Heart left ventricle (tissue), 16 donors: ENCODE measurements around the gene ITPR3. TPM values are rescaled to one million over a fixed set of nuclear protein-coding genes. Genes with fewer than 3 reads are reported as not detected.

ENCODE experiments used
- ATAC-seq, 4 donors: fragments of 200-7000 bp; cut with Tn5 transposase; one replicate each; pipeline ENCODE4 v1.9.1; 2020 to 2022; ENCODE audit warnings: moderate library complexity in 4 of 4, mild to moderate bottlenecking in 3 of 4, moderate number of reproducible peaks in 1 of 4
- DNase-seq, 5 donors: peaks; one replicate each; pipeline ENCODE4 v3.0.0-alpha.2; 2020
- H3K27ac ChIP-seq, 12 donors: fragments of 200-600 bp; sonication (generic) in 4 of 12; one replicate each; pipeline versions ENCODE4 v1.5.0 to v1.8.0; 2016 to 2022; ENCODE audit warnings: mild to moderate bottlenecking in 2 of 12
- H3K27me3 ChIP-seq, 9 donors: fragments of 200-600 bp; sonication (generic) in 2 of 9; one replicate each; pipeline versions ENCODE4 v1.5.1 to v1.8.0; 2016 to 2022; ENCODE audit warnings: mild to moderate bottlenecking in 3 of 9
- H3K36me3 ChIP-seq, 9 donors: fragments of 200-600 bp; sonication (generic) in 2 of 9; one replicate each; pipeline versions ENCODE4 v1.5.0 to v1.8.0; 2018 to 2022; ENCODE audit warnings: mild to moderate bottlenecking in 2 of 9
- H3K4me1 ChIP-seq, 12 donors: fragments of 200-600 bp; sonication (generic) in 4 of 12; one replicate each; pipeline versions ENCODE4 v1.5.0 to v1.8.0; 2016 to 2022; ENCODE audit warnings: mild to moderate bottlenecking in 3 of 12
- H3K4me3 ChIP-seq, 12 donors: fragments of 200-600 bp; sonication (generic) in 4 of 12; one replicate each; pipeline versions ENCODE4 v1.5.0 to v1.8.0; 2017 to 2022; ENCODE audit warnings: mild to moderate bottlenecking in 9 of 12, moderate library complexity in 4 of 12
- H3K9me3 ChIP-seq, 12 donors: fragments of 200-600 bp; sonication (generic) in 4 of 12; one replicate each; pipeline versions ENCODE4 v1.5.0 to v1.8.0; 2016 to 2022; ENCODE audit warnings: mild to moderate bottlenecking in 1 of 12
- CTCF ChIP-seq, 12 donors: fragments of 200-600 bp; sonication (generic) in 4 of 12; IDR thresholded peaks; one replicate each; pipeline versions ENCODE4 v1.5.0 to v1.8.0; 2018 to 2022; ENCODE audit warnings: antibody characterized with exemption in 12 of 12, mild to moderate bottlenecking in 5 of 12
- POLR2A ChIP-seq, 2 donors: fragments of 450-650 bp; IDR thresholded peaks; one replicate each; pipeline ENCODE4 v1.6.1; 2017; ENCODE audit warnings: antibody characterized with exemption in 2 of 2, mild to moderate bottlenecking in 2 of 2, moderate library complexity in 2 of 2
- WGBS, 4 donors: extraction: QIAGEN DNeasy Blood & Tissue Kit in 2 of 4; methylation state at CpG; one replicate each; pipeline versions ENCODE4 v1.1.5 to v1.1.7; 2013 to 2018; 5-methylcytosine and 5-hydroxymethylcytosine counted together
- intact Hi-C, 10 donors: fragments of 100-400 bp; cut with DNase I; formaldehyde crosslinking; loops; one replicate each; pipeline versions ENCODE4 v1.11.1 to v1.14.2; 2022
- polyA plus RNA-seq, 2 donors: library from polyadenylated mRNA; stranded (reverse); fragments of 200-250 nt; gene quantifications; one replicate each; pipeline ENCODE4 v1.2.3, GENCODE V29; 2013
- total RNA-seq, 9 donors: library from RNA; depleted of rRNA in 2 of 9; stranded (reverse); fragments of >200 nt in 2 of 9; fragmentation: NEBNext Ultra II Directional in 3 of 9; extraction: Animal tissue kit (Norgen Biotek cat#: 25700) in 3 of 9; gene quantifications; one replicate each; pipeline versions ENCODE4 v1.1.0 to v1.2.4, GENCODE V29; 2016 to 2023
- donor health status: ischemic (EF 13 %, LVEDD 7.1; RV severe dilation, severe dysfunction).
- donor health status: healthy with polysubstance abuse.
- donor health status: DM: no; HTN: yes; CAD: no.
- donor health status: DM: no; HTN: no; CAD: no.
- donor health status: ischemic (EF 25% LVEDD 6.9; RV normal size, moderate dysfunction).
- donor health status: ischemic (EF 25% LVEDD 5.7; RV mildly dilated, moderate dysfunction).
- donor health status: healthy.
- donor health status: DM: yes; HTN: yes; CAD: no.
- donor health status: ischemic (EF 35%, LVEDD 5.7; RV mildly dilated, moderate dysfunction).
- donor health status: nonischemic (EF 11% LVEDD 7.7; RV severe dilation, severe dysfunction).
- donor health status: DM: yes; HTN: yes; CAD: no.
- donor health status: PGD.
- donor health status: ischemic (EF 29% LVEDD 5.4; RV normal size, mild dysfunction).
- donor health status: nonischemic (EF 23%, LVEDD 6.1; RV moderate dilation, normal function).

The ITPR3 gene
- total and polyA plus RNA-seq, 11 donors, result 4.8 to 33.5 (median 7.8) TPM

DNA sequence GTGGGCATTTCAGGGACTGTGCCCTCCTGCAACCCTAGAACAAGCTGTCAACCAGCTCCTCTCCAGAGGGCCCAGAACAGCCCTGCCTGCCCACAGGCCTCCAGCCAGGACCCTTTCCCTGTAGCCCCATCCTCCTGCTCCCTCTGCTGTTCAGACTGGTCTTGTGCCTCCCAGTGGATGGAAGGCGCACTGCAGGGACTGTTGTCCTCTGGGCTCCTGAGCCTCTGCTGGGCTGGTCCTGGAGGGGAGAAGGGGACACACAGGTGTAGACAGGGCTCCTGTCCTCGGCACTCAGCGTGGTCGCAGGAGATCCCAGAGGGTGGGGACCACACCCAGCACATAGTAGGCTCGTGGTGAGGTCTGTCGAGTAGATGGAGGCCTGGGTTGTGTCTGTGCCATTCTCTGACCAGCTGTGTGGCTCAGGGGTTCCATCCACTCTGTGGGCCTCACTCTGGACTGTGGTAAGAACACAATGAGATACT, 11.5 kb downstream of the ITPR3 start:
- Histone ChIP-seq H3K27me3 (peaks cover 0 to 6% (median 0%) of the 10 kb centered on the region in 9 donors), H3K4me1 (peaks cover 0 to 38% (median 25%) of the 10 kb centered on the region in 12 donors), H3K4me3 (no peak overlapping the region), H3K27ac (peak overlapping the region in 6 of 12 donors; percentile 0 to 72 (median 50)), H3K36me3 (no peaks in the 10 kb centered on the region), H3K9me3 (no peaks in the 10 kb centered on the region)
- TF ChIP-seq CTCF (IDR thresholded peaks at IDR 0.05) (peak; percentile 39 to 66 (median 54)), POLR2A (IDR thresholded peaks at IDR 0.05) (no peak)
- WGBS, 4 donors, result 61 to 83% (median 62%) methylated on average over 3 to 6 of the region's 6 CpGs
- DNase-seq, result peak in 1 of 5 donors; percentile 75
- ATAC-seq, result peak; percentile 17 to 41 (median 26)
- intact Hi-C loops, result loop anchor here in 8 of 10 donors (1.0 to 10.0 kb wide), 6 partner anchors 40 to 48 kb away; partner anchors contain the start of gene BAK1 (in 1 of the 8)

DNA sequence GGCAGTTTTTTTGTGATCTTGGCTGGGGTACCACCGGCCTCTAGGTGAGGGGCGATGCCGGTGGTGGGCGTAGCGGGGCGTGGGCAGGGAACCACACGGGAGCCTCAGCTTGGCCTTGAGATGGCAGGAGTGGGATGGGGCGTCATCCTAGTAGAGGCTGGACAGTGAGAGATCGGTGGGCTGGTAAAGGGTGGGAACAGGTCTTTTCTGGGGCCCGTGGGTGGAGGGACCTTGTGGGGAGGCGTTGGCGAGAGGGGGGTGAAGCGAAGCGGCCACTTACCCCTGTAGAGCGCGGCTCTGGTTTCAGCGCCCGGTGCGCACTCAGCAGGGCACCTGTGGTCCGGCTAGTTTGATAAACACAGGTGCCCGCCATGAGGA, 12.0 kb downstream of the ITPR3 start:
- peaks cover 0 to 6% (median 0%) of the 10 kb centered on the region in 9 donors for H3K27me3 ChIP-seq
- intact Hi-C loops, result loop anchor here in 7 of 10 donors (1.0 to 10.0 kb wide), 5 partner anchors 39 to 48 kb away; partner anchors contain the start of gene BAK1 (in 1 of the 7)
- no peaks in the 10 kb centered on the region for H3K9me3 ChIP-seq
- 32 to 48% (median 37%) methylated on average over 21 of the region's 21 CpGs for WGBS, 4 donors
- ATAC-seq (peak in 1 of 4 donors; percentile 6), DNase-seq (no peak)
- H3K27ac ChIP-seq, result peak overlapping the region in 10 of 12 donors; percentile 0 to 72 (median 42)
- no peak for TF ChIP-seq POLR2A (IDR thresholded peaks at IDR 0.05)
- TF ChIP-seq CTCF (IDR thresholded peaks at IDR 0.05), result no peak
- H3K36me3 ChIP-seq, result no peaks in the 10 kb centered on the region
- H3K4me1 ChIP-seq, result peaks cover 0 to 34% (median 24%) of the 10 kb centered on the region in 12 donors
- H3K4me3 ChIP-seq, result peak overlapping the region in 10 of 12 donors; percentile 35 to 53 (median 46)

DNA sequence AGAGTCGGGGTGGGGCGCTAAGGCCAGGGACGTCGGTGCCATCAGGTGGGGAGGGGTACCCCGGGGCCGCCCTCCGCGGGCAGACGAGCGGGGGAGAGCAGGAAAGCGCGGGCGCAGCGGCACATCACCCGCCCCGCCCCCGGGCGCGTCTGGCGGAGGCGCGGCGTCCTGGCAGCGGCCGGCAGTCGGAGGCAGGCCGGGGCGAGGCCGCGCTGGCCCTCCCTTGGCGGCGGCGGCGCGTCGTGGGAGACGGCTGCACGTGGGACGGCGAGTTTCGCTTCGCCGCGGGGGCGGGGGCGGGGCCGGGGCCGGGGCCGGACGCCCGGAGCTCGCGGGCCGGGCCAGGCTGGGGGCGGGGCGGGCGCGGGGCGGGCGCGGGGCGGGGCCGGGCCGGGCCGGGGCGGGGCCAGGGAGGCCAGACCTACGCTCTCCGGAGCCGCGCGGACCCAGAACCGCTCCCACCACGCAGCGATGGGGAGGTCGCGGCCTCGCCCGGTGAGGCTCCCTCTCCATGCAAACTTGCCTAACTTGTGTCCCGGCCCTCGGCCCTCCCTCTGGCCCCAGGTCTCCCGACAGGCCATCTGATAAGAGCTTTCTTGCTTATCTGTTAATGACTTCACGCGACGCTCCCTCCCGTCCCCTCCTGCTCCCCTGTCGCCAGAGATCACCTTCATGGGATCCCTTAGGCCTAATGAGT, 12.5 kb downstream of the ITPR3 start:
- Histone ChIP-seq H3K36me3 (no peaks in the 10 kb centered on the region), H3K27me3 (peaks cover 0 to 6% (median 0%) of the 10 kb centered on the region in 9 donors), H3K4me3 (peak overlapping the region in 11 of 12 donors; percentile 23 to 58 (median 47)), H3K9me3 (no peaks in the 10 kb centered on the region), H3K4me1 (peaks cover 0 to 32% (median 22%) of the 10 kb centered on the region in 12 donors), H3K27ac (peak overlapping the region in 10 of 12 donors; percentile 0 to 72 (median 42))
- ATAC-seq (peak; percentile 71 to 87 (median 86)), DNase-seq (peak; percentile 72 to 84 (median 79))
- TF ChIP-seq CTCF (IDR thresholded peaks at IDR 0.05) (no peak), POLR2A (IDR thresholded peaks at IDR 0.05) (no peak)
- intact Hi-C loops, result loop anchor here in 8 of 10 donors (1.0 to 10.0 kb wide), 6 partner anchors 39 to 63 kb away; partner anchors contain the start of gene BAK1 (in 1 of the 8)
- 1 to 2% (median 1%) methylated on average over 26 to 86 of the region's 86 CpGs for WGBS, 4 donors
